K562 (cell line): ENCODE results near the gene MXD3. TPM values are rescaled to one million over a fixed set of nuclear protein-coding genes. Genes with fewer than 3 reads are reported as not detected.

Source experiments
- ARID1B ChIP-seq: fragments of 450-650 bp; IDR thresholded peaks from 2 replicates; pipeline ENCODE4 v1.6.1; 2016; ENCODE audit warnings: antibody characterized with exemption, mild to moderate bottlenecking, inconsistent platforms
- BCOR ChIP-seq: fragments of 450-650 bp; IDR thresholded peaks from 2 replicates; pipeline ENCODE4 v1.6.1; 2016
- DEAF1 ChIP-seq: fragments of 450-650 bp; formaldehyde crosslinking; IDR thresholded peaks from 2 replicates; pipeline ENCODE4 v1.4.0; 2020; ENCODE audit warnings: mild to moderate bottlenecking, moderate library complexity
- DMBX1 ChIP-seq: fragments of 250-450 bp; sonication (Bioruptor Pico); IDR thresholded peaks from 2 replicates; pipeline ENCODE4 v1.8.0; 2022; ENCODE audit warnings: inconsistent platforms, mild to moderate bottlenecking, moderate library complexity, borderline replicate concordance
- GABPB1 ChIP-seq: sonication (generic); formaldehyde crosslinking; IDR thresholded peaks from 2 replicates; pipeline ENCODE4 v1.8.0; 2022; ENCODE audit warnings: mild to moderate bottlenecking, missing genetic modification reagents
- MYBL2 ChIP-seq, 2 experiments: fragments of 450-650 bp in 1 of 2; sonication (generic) in 1 of 2; formaldehyde crosslinking in 1 of 2; IDR thresholded peaks; 2 replicates each; pipeline versions ENCODE4 v1.6.1 to v1.8.1; 2017 to 2022; ENCODE audit warnings: borderline replicate concordance in 1 of 2, inconsistent platforms in 1 of 2, low read depth in 1 of 2, mild to moderate bottlenecking in 1 of 2, missing genetic modification reagents in 1 of 2, moderate library complexity in 1 of 2
- NCOA1 ChIP-seq: fragments of 450-650 bp; IDR thresholded peaks from 2 replicates; pipeline ENCODE4 v1.6.1; 2016; ENCODE audit warnings: low read depth
- RUNX1 ChIP-seq: sonication (generic); IDR thresholded peaks from 2 replicates; pipeline ENCODE4 v1.6.1; 2016; ENCODE audit warnings: antibody characterized with exemption, low read depth
- SLC30A9 ChIP-seq: fragments of 250-450 bp; sonication (Bioruptor Pico); IDR thresholded peaks from 2 replicates; pipeline ENCODE4 v1.8.0; 2022; ENCODE audit warnings: mild to moderate bottlenecking, moderate library complexity
- SMAD2 ChIP-seq: fragments of 150-350 bp; IDR thresholded peaks from 2 replicates; pipeline ENCODE4 v1.6.1; 2014; ENCODE audit warnings: low read depth, mild to moderate bottlenecking, low read length
- TCFL5 ChIP-seq: fragments of 250-450 bp; sonication (Bioruptor Pico); conservative IDR thresholded peaks from 2 replicates; pipeline ENCODE4 v1.6.1; 2021; ENCODE audit warnings: mild to moderate bottlenecking, moderate library complexity, matching md5 sums
- TRIM25 ChIP-seq: fragments of 450-650 bp; IDR thresholded peaks from 2 replicates; pipeline ENCODE4 v1.7.0; 2016; ENCODE audit warnings: borderline replicate concordance
- ZNF282 ChIP-seq: sonication (generic); formaldehyde crosslinking; IDR thresholded peaks from 2 replicates; pipeline ENCODE4 v1.8.1; 2023; ENCODE audit warnings: missing genetic modification reagents
- polyA plus RNA-seq, 8 experiments: library from polyadenylated mRNA; depleted of rRNA in 4 of 8; stranded (reverse) in 5 of 8; unstranded in 3 of 8; fragments of >200 nt; fragmentation: Nextera tagmentation in 2 of 8; fragmentation: Illumina TruSeq in 1 of 8; extraction: Ambion mirVana in 2 of 8; extraction: Trizol in 1 of 8; gene quantifications; 2 replicates each; pipeline versions ENCODE4 v1.2.1 to v1.2.3, GENCODE V29; 2011 to 2014; ENCODE audit warnings: inconsistent platforms in 1 of 8, missing spikeins in 1 of 8
- total RNA-seq, 7 experiments: library from RNA; depleted of rRNA in 6 of 7; stranded (reverse); fragments of >200 nt in 6 of 7; fragmentation: Illumina TruSeq in 2 of 7; extraction: Trizol in 2 of 7; gene quantifications; 2 replicates each; pipeline versions ENCODE4 v1.2.1 to v1.2.3, GENCODE V29; 2011 to 2021; ENCODE audit warnings: low replicate concordance in 1 of 7
- TF ChIP-seq, protein P1 (sequence below), 2 experiments: fragments of 450-650 bp in 1 of 2; sonication (generic) in 1 of 2; formaldehyde crosslinking in 1 of 2; IDR thresholded peaks; 2 replicates each; pipeline versions ENCODE4 v1.7.1 to v1.9.0; 2016 to 2022; ENCODE audit warnings: inconsistent platforms in 1 of 2, mild to moderate bottlenecking in 1 of 2, missing genetic modification reagents in 1 of 2

The MXD3 gene
- total and polyA plus RNA-seq, 9 of the 15 experiments (the other 6 are each of a cell fraction or from before 2014, with no cell fraction given), result 0.28 to 24.8 (median 4.5) TPM

- TF ChIP-seq, protein P1, sequence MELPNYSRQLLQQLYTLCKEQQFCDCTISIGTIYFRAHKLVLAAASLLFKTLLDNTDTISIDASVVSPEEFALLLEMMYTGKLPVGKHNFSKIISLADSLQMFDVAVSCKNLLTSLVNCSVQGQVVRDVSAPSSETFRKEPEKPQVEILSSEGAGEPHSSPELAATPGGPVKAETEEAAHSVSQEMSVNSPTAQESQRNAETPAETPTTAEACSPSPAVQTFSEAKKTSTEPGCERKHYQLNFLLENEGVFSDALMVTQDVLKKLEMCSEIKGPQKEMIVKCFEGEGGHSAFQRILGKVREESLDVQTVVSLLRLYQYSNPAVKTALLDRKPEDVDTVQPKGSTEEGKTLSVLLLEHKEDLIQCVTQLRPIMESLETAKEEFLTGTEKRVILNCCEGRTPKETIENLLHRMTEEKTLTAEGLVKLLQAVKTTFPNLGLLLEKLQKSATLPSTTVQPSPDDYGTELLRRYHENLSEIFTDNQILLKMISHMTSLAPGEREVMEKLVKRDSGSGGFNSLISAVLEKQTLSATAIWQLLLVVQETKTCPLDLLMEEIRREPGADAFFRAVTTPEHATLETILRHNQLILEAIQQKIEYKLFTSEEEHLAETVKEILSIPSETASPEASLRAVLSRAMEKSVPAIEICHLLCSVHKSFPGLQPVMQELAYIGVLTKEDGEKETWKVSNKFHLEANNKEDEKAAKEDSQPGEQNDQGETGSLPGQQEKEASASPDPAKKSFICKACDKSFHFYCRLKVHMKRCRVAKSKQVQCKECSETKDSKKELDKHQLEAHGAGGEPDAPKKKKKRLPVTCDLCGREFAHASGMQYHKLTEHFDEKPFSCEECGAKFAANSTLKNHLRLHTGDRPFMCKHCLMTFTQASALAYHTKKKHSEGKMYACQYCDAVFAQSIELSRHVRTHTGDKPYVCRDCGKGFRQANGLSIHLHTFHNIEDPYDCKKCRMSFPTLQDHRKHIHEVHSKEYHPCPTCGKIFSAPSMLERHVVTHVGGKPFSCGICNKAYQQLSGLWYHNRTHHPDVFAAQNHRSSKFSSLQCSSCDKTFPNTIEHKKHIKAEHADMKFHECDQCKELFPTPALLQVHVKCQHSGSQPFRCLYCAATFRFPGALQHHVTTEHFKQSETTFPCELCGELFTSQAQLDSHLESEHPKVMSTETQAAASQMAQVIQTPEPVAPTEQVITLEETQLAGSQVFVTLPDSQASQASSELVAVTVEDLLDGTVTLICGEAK (IDR thresholded peaks at IDR 0.05), result peak; percentile 60; the same call in 1 of the 2 replicates
- TF ChIP-seq, protein P1 (CRISPR knock-in tag; IDR thresholded peaks at IDR 0.05), result no peak
- TF ChIP-seq RUNX1, result no peak
- no peak for TF ChIP-seq DEAF1
- no peak for TF ChIP-seq SMAD2
- TF ChIP-seq DMBX1 (CRISPR knock-in tag), result no peak
- no peak for TF ChIP-seq TCFL5 (CRISPR knock-in tag)
- no peak for TF ChIP-seq ZNF282 (CRISPR knock-in tag)
- TF ChIP-seq BCOR, result no peak
- no peak for TF ChIP-seq SLC30A9
- no peak for TF ChIP-seq NCOA1
- no peak for TF ChIP-seq MYBL2 (IDR thresholded peaks at IDR 0.05; ENCODE audit: low read depth)
- no peak for TF ChIP-seq MYBL2 (CRISPR knock-in tag; IDR thresholded peaks at IDR 0.05; ENCODE audit: borderline replicate concordance)
- TF ChIP-seq TRIM25, result no peak
- peak; percentile 34 for TF ChIP-seq GABPB1 (CRISPR knock-in tag)
- peak; percentile 13; the same call in 1 of the 2 replicates for TF ChIP-seq ARID1B
These were observed 46.0 kb upstream of the MXD3 start, which contains the start of gene RGS14 (continued) for GRCh38 chr5:177357459-177358351.
